ENCODE measurements around the gene NLK. TPM values are rescaled to one million over a fixed set of nuclear protein-coding genes. Genes with fewer than 3 reads are reported as not detected.

The NLK gene
- total and polyA plus RNA-seq, 2 donors (not counting 1 experiment from before 2014, with no cell fraction given) = 12.7 to 24.8 TPM

GRCh38 chr17:28092088-28092487 is 49.6 kb downstream of the NLK start:
- H3K27me3 Mint-ChIP-seq = no peaks in the 10 kb centered on the region
- no peaks in the 10 kb centered on the region for H3K9me3 Mint-ChIP-seq (ENCODE audit: insufficient read depth)
- DNase-seq = no peak
- ATAC-seq (ENCODE audit: low read depth) = no peak
- Histone ChIP-seq H3K36me3 (replicated peaks in 1 of 2; ENCODE audit: control extremely low read depth in 1 of 2, control insufficient read depth in 1 of 2, extremely low read depth in 1 of 2, insufficient read depth in 2 of 2, low read length in 1 of 2) (peaks cover 0 to 2% of the 10 kb centered on the region in 2 experiments), H3K27ac (ENCODE audit: low read length in 2 of 2) (no peak overlapping the region), H3K4me1 (ENCODE audit: control insufficient read depth in 2 of 2, insufficient read depth in 2 of 2, low read length in 2 of 2) (peaks cover 11 to 20% of the 10 kb centered on the region in 2 donors), H3K79me2 (ENCODE audit: control insufficient read depth, insufficient read depth, low read length) (peaks cover 54% of the 10 kb centered on the region), H3K9ac (ENCODE audit: low read length) (no peak overlapping the region), H4K20me1 (ENCODE audit: control insufficient read depth, insufficient read depth, low read length, poor library complexity, severe bottlenecking) (no peaks in the 10 kb centered on the region), H3K27me3 (replicated peaks in 1 of 4; ENCODE audit: control extremely low read depth in 1 of 4, control insufficient read depth in 3 of 4, insufficient read depth in 4 of 4, low read length in 3 of 4) (no peaks in the 10 kb centered on the region), H3K4me2 (replicated peaks; ENCODE audit: low read depth, low read length, poor library complexity, severe bottlenecking) (no peak overlapping the region), H2AFZ (ENCODE audit: insufficient read depth, low read depth, low read length, poor library complexity, severe bottlenecking) (no peak overlapping the region), H3K9me3 (ENCODE audit: control extremely low read depth in 1 of 3, control insufficient read depth in 2 of 3, insufficient read depth in 1 of 3, low read length in 2 of 3) (peaks cover 0 to 5% (median 2%) of the 10 kb centered on the region in 3 donors), H3K4me3 (ENCODE audit: control extremely low read depth in 1 of 5, extremely low read depth in 1 of 5, insufficient read depth in 1 of 5, low read depth in 2 of 5, low read length in 4 of 5) (no peak overlapping the region)
- H3K27ac Mint-ChIP-seq = no peak overlapping the region
- no peak overlapping the region for H3K4me3 Mint-ChIP-seq
- H3K4me1 Mint-ChIP-seq = peaks cover 43% of the 10 kb centered on the region
- intact Hi-C loops (cut with micrococcal nuclease) = no loop called here
- TF ChIP-seq CTCF (IDR thresholded peaks at IDR 0.05) (no peak), EZH2 (IDR thresholded peaks at IDR 0.05; ENCODE audit: borderline replicate concordance, insufficient read depth, low read depth, low read length, poor library complexity, severe bottlenecking) (no peak)
- ChIA-PET POLR2A (no interaction called here), CTCF (no interaction called here)
- no CpG with 5 or more reads among the region's 1 CpG for WGBS (ENCODE audit: insufficient coverage)

GRCh38 chr17:28093999-28094716 is 51.7 kb downstream of the NLK start:
- Histone ChIP-seq H3K27ac (ENCODE audit: low read length in 2 of 2) (no peak overlapping the region), H3K4me2 (replicated peaks; ENCODE audit: low read depth, low read length, poor library complexity, severe bottlenecking) (peak overlapping the region; percentile 2), H3K27me3 (replicated peaks in 1 of 4; ENCODE audit: control extremely low read depth in 1 of 4, control insufficient read depth in 3 of 4, insufficient read depth in 4 of 4, low read length in 3 of 4) (no peaks in the 10 kb centered on the region), H3K9me3 (ENCODE audit: control extremely low read depth in 1 of 3, control insufficient read depth in 2 of 3, insufficient read depth in 1 of 3, low read length in 2 of 3) (peaks cover 0 to 4% (median 2%) of the 10 kb centered on the region in 3 donors), H3K9ac (ENCODE audit: low read length) (no peak overlapping the region), H3K4me1 (ENCODE audit: control insufficient read depth in 2 of 2, insufficient read depth in 2 of 2, low read length in 2 of 2) (peaks cover 20 to 40% of the 10 kb centered on the region in 2 donors), H3K4me3 (ENCODE audit: control extremely low read depth in 1 of 5, extremely low read depth in 1 of 5, insufficient read depth in 1 of 5, low read depth in 2 of 5, low read length in 4 of 5) (no peak overlapping the region), H2AFZ (ENCODE audit: insufficient read depth, low read depth, low read length, poor library complexity, severe bottlenecking) (no peak overlapping the region), H4K20me1 (ENCODE audit: control insufficient read depth, insufficient read depth, low read length, poor library complexity, severe bottlenecking) (no peaks in the 10 kb centered on the region), H3K36me3 (replicated peaks in 1 of 2; ENCODE audit: control extremely low read depth in 1 of 2, control insufficient read depth in 1 of 2, extremely low read depth in 1 of 2, insufficient read depth in 2 of 2, low read length in 1 of 2) (peaks cover 0 to 2% of the 10 kb centered on the region in 2 experiments), H3K79me2 (ENCODE audit: control insufficient read depth, insufficient read depth, low read length) (peaks cover 37% of the 10 kb centered on the region)
- ATAC-seq (ENCODE audit: low read depth) = no peak
- TF ChIP-seq CTCF (IDR thresholded peaks at IDR 0.05) (no peak), EZH2 (IDR thresholded peaks at IDR 0.05; ENCODE audit: borderline replicate concordance, insufficient read depth, low read depth, low read length, poor library complexity, severe bottlenecking) (no peak)
- POLR2A ChIA-PET = interaction anchor here (0.6 kb wide), 1 partner anchor 196 kb away, joined by 4 read pairs; no protein-coding TSS in a partner anchor
- Mint-ChIP-seq H3K4me3 (peak overlapping the region; percentile 56), H3K9me3 (ENCODE audit: insufficient read depth) (no peaks in the 10 kb centered on the region), H3K27ac (peak overlapping the region; percentile 59), H3K4me1 (peaks cover 52% of the 10 kb centered on the region), H3K27me3 (no peaks in the 10 kb centered on the region)
- CTCF ChIA-PET = no interaction called here
- intact Hi-C loops (cut with micrococcal nuclease) = no loop called here
- no peak for DNase-seq
- WGBS (ENCODE audit: insufficient coverage) = 100% methylated on average over 1 of the region's 4 CpGs

Measured in B cell (primary cell).